Islet precursor cell (in vitro differentiated cells): ENCODE data around the gene MPV17L.
"Not testable (repeated sequence)": the region's sequence is repeated elsewhere in the genome, so short reads cannot be mapped to it uniquely, and the experiment has no call there.

ENCODE experiments used
- DNase-seq: peaks from one replicate; pipeline ENCODE4 v3.0.0-alpha.2; 2018

The MPV17L gene

GRCh38 chr16:15395631-15396508, at the start of gene MPV17L:
Gene MPV17L (plus strand): TSS chr16:15395754. CDS start chr16:15395898, 144 bp downstream.
- peak; percentile 66 for DNase-seq

- not testable (repeated sequence) for DNase-seq
These were observed 46.8 kb upstream of the MPV17L start for GRCh38 chr16:15348721-15349120.

DNA sequence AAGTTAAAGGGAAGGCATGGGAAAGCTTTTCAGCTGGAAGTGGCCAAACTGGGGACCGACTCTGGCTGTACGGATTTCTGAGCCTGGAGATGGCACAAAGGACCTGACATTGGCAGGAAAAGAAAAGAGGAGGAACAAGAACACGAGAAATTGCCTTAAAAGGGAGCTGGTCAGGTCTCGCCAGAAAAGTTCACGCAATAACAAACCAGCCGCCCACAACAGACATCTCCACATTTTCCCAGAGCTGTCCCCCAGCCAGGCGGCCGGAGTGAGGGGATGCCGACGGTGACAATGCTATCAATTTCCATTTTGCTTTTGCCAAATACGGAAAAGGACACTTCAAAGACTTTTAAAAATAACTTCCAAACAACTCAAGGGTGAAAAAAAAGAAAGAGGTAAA, 44.3 kb upstream of the MPV17L start:
- DNase-seq = not testable (repeated sequence)

- DNase-seq = not testable (repeated sequence)
These were observed 43.8 kb upstream of the MPV17L start for GRCh38 chr16:15351745-15352144.

DNA sequence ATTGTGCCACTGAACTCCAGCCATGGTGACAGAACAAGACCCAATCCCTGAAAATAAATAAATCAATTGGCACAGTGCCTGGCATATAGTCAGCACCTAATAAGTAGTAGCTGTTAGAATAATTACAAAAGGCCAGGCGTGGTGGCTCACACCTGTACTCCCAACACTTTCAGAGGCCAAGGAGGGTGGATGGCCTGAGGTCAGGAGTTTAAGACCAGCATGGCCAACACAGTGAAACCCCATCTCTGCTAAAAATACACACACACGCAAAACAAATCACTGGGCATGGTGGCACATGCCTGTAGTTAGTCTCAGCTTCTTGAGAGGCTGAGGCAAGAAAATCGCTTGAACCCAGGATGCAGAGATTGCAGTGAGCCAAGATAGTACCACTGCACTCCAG, 42.7 kb upstream of the MPV17L start:
- not testable (repeated sequence) for DNase-seq

DNA sequence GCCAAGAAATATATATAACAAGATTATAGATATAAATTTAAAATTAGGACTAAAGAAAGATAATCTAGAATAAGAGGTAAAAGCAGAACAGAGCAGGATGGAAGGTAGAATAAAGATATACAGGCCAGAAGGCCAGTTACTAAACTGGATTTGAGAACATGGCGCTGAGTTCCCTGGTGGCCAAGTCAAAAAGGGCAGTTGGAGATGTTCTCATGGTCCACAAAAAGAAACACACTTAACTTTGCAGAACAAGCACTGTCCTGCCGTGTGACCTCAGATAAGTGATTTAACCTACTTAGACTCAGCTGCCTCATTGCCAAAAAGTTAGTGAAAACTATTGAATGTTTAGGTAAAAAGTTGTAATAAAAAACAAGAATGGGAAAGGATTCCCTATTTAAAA, 40.7 kb upstream of the MPV17L start:
- not testable (repeated sequence) for DNase-seq

- not testable (repeated sequence) for DNase-seq
These were observed 38.1 kb upstream of the MPV17L start for GRCh38 chr16:15357495-15357894.

GRCh38 chr16:15378194-15378593, 17.4 kb upstream of the MPV17L start, which contains the start of gene NPIPA5:
Gene NPIPA5 (minus strand): TSS chr16:15378294. CDS start chr16:15378294, 0 bp downstream.
- DNase-seq = not testable (repeated sequence)

DNA sequence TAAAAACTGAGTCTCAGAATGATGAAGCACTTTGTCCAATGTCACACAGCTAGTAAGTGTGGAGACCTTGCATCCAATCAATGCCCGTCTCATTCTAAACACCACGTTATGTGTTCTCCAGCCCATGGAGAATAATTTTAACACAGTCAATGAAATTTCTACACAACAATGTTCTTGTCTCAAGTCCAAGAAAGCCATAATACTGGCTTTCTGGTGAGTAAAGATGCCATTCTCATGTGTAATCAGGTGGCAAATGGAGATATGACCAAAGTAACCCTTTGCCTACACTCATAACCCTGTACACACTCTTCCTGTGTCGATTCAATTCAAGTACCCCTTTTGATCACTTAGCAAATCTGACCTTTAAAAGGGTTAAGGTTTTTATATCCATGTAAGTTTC, 12.7 kb upstream of the MPV17L start:
- not testable (repeated sequence) for DNase-seq

- not testable (repeated sequence) for DNase-seq
These were observed 7.5 kb upstream of the MPV17L start for GRCh38 chr16:15388060-15388459.

DNA sequence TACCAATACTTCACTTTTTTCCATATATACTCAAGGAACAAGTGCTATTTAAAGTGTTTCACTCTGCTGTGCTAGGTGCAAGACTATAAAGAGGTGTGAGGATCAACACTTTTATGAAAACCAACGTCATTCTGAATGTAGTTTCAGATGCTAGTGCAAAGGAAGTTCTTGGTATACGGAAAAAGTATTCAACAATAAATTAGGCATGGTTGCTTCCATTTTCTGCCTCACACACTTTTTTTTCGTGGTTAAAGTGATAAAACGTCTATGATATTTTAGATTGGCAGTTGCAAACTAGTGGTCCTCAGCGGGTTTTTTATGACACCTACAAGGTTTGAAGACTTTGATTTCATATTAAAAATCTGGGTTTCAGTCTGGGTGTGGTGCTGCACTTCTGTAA, 5.6 kb upstream of the MPV17L start:
- not testable (repeated sequence) for DNase-seq

- not testable (repeated sequence) for DNase-seq
These were observed 2.5 kb upstream of the MPV17L start for GRCh38 chr16:15393025-15393424.

DNA sequence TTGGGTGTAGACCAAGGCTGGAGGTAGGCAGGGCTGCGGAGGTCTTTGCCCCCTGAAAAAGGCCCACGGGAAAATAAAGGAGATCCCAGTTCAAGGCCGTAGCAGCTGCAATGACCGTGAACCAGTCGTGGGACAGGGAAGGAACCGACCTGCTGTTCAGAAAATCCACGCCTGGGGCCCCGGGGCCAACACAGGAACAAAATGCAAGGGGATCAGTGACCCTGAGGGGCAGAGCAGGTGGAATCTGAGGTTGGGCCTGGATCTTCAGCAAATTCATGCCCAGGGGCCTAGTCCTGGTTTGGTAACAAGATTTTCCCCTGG, 915 bp downstream of the MPV17L start:
- DNase-seq = not testable (repeated sequence)

DNA sequence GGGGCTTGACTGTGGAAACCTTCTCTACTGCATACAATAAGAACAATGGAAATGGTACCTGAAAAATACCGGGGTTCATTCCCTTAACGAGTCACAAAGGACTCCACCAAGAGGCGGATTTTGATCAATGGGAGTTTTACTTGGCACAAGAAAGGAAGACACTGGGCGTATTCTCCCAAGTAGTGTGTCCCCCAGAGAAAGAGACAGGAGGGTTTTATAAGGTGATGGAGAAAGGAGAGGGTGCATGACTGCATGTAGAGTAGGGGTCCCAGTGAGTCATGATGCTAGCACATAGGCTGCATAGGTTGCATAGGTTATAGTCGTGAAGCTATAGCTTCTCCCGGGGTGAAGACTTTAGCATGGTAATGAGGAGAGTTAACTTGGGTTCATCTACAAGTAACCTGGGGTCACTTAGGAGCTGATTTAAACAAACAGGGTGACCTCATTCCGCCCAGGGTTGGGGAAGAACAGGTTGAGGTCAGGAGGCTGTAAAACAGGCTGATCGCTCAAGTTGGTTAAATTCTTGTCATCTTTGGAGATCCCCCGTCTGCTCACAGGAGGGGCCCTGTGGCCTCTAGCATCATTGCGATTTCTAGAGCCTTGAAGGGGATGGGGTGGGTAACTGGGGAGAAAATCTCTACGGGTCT, 1.5 kb downstream of the MPV17L start:
- no peak for DNase-seq

GRCh38 chr16:15398618-15399316, 3.2 kb downstream of the MPV17L start:
- DNase-seq = no peak

GRCh38 chr16:15399317-15399716, 3.8 kb downstream of the MPV17L start:
- DNase-seq = no peak

GRCh38 chr16:15400314-15400713, 4.8 kb downstream of the MPV17L start:
- not testable (repeated sequence) for DNase-seq

DNA sequence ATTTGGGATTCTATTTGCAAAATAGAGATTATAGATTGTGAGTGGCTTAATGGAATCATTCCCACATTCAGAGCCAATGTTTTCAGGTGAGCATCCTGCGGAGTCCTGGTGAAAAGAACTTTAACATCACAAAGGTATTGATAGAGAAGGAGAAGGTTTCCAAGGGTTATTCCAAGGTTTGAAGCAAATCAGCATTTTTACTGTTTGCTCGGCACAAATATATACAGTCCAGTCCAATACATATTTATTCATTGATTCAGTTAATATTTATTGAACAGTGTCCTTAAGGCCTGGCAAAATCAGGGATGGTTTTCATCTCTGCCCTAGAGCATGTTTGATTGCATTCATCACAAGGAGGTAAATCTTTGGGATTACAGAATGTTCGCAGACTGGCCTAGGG, 6.4 kb downstream of the MPV17L start:
- no peak for DNase-seq

- no peak for DNase-seq
These were observed 7.9 kb downstream of the MPV17L start for GRCh38 chr16:15403392-15403995.

DNA sequence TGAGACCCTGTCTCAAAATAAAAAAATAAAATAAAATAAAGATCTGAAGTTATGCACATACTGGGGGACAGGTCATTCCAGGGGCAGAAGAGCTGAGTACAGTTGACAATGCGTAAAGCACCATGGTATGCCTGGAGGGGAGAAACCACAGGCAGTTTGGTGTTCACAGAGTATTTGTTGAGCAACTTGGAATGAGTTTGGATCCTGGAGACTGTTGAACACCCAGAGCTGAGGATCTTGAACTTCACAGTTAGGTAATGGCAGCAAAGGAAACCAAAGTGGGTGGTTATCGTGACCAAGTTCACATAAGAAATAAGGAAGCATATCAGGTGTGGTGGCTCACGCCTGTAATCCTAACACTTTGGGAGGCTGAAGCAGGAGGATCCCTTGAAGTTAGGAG, 8.5 kb downstream of the MPV17L start:
- DNase-seq = not testable (repeated sequence)

DNA sequence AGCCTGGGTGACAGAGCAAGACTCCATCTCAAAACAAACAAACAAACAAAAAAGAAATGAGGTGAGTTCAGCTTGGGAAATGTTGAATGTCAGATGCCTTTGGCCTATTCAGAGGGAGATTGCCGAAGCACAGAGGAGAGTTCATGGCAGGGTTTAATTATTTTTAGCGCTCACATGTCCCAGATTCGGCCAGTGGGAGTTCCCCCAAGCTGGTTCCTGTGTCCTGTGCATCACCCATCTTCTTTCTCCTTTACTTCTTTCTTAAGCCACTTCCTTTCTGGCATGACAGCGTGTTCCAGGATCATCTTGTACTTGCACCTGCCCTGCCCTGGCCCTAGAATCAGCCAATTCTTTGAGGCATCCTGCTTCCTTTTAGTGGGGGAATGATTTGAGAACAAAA, 9.2 kb downstream of the MPV17L start:
- DNase-seq = no peak

DNA sequence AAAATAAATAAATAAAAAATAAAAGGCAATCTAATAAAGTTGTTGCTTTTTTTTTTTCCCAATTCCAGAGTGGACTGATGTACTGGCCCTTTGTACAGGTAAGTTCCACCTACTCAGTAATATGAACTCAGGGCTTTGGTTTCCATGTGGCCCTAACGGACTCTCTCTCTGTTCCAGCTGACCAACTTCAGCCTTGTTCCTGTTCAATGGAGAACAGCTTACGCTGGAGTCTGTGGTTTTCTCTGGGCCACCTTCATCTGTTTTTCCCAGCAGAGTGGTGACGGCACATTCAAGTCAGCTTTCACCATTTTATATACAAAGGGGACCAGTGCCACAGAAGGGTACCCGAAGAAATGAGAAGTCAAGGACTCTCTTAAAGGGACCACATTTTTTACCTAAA, 12.2 kb downstream of the MPV17L start:
- DNase-seq = not testable (repeated sequence)

- peak; percentile 19 for DNase-seq
These were observed 13.9 kb downstream of the MPV17L start for GRCh38 chr16:15409476-15409875.
